K562 (cell line): ENCODE measurements around the gene GH2. TPM values are rescaled to one million over a fixed set of nuclear protein-coding genes. Genes with fewer than 3 reads are reported as not detected.
A peak's percentile ranks its signal among the peaks of the same experiment; 100 is the strongest.

Experiments
- ATAC-seq: fragments of 200-7000 bp; cut with Tn5 transposase; 3 replicates; pipeline ENCODE4 v1.9.1; 2020; ENCODE audit warnings: moderate library complexity
- BruUV-seq: library from RNA; stranded (reverse); fragments of 400-500 nt; replicated peaks from 2 replicates; lab custom pipeline; 2021; lab: Mats Ljungman, UMichigan
- CTCF ChIA-PET: fragments of 300-600 bp; formaldehyde crosslinking; extraction: SDS; loops from one replicate; lab custom pipeline; 2021; ENCODE audit warnings: low intra/inter-chr PET ratio; lab: Yijun Ruan, JAX
- POLR2A ChIA-PET: fragments of 300-600, 350-650 bp; sonication (Branson Sonifier 250); formaldehyde crosslinking; extraction: SDS; loops from one replicate; lab custom pipeline; 2021; ENCODE audit warnings: antibody characterized with exemption, inconsistent platforms; lab: Yijun Ruan, JAX
- DNase-seq, 4 experiments: peaks; one replicate each; pipeline versions ENCODE4 v3.0.0 to v3.0.0-alpha.2; 2011 to 2018; ENCODE audit warnings: low spot score in 3 of 4, mixed read lengths in 3 of 4; ENCODE audit errors: extremely low read depth in 1 of 4
- FAIRE-seq: peaks from 2 replicates; lab custom pipeline; 2011; peaks lifted over from hg19 to GRCh38; lab: Jason Lieb, UNC
- H2AFZ ChIP-seq: 2 replicates; pipeline ENCODE4 v1.6.0; 2011; ENCODE audit warnings: low read depth, low read length, control low read depth, inconsistent platforms
- H3K27ac ChIP-seq: fragments of 200-600 bp; 3 replicates; pipeline ENCODE4 v1.8.0; 2011; ENCODE audit warnings: low read depth, mild to moderate bottlenecking, control low read depth, inconsistent platforms, low read length, moderate library complexity, mixed read lengths; ENCODE audit errors: extremely low read depth
- H3K27me3 ChIP-seq, 2 experiments: fragments of 300-600 bp in 1 of 2; 2 replicates in 1 of 2; 3 replicates in 1 of 2; pipeline versions ENCODE4 v1.6.0 to v1.8.0; 2011; ENCODE audit warnings: inconsistent platforms in 2 of 2, low read length in 2 of 2, mild to moderate bottlenecking in 1 of 2, mixed read lengths in 1 of 2, moderate library complexity in 1 of 2; ENCODE audit not compliant: control insufficient read depth in 2 of 2, insufficient read depth in 2 of 2
- H3K36me3 ChIP-seq: fragments of 300-600 bp; 3 replicates; pipeline ENCODE4 v1.8.0; 2011; ENCODE audit warnings: mild to moderate bottlenecking, low read length, inconsistent platforms; ENCODE audit not compliant: control insufficient read depth, insufficient read depth
- H3K4me1 ChIP-seq, 2 experiments: fragments of 200-600 bp in 1 of 2; replicated peaks in 1 of 2; 2 replicates in 1 of 2; 3 replicates in 1 of 2; pipeline versions ENCODE4 v1.5.1 to v1.8.0; 2011; ENCODE audit warnings: inconsistent platforms in 2 of 2, low read length in 2 of 2, mild to moderate bottlenecking in 1 of 2, mixed read lengths in 1 of 2, moderate library complexity in 1 of 2; ENCODE audit not compliant: control insufficient read depth in 2 of 2, insufficient read depth in 2 of 2
- H3K4me2 ChIP-seq: 2 replicates; pipeline ENCODE4 v1.6.1; 2011; ENCODE audit warnings: low read length, control low read depth, inconsistent platforms, mixed read lengths; ENCODE audit not compliant: insufficient read depth
- H3K4me3 ChIP-seq: fragments of 200-600 bp; sonication (generic), shearing (Covaris generic); 2 replicates; pipeline ENCODE4 v1.5.1; 2016; ENCODE audit warnings: control low read depth, inconsistent platforms
- H3K79me2 ChIP-seq: fragments of 200-600 bp; 3 replicates; pipeline ENCODE4 v1.8.0; 2011; ENCODE audit warnings: low read length, inconsistent platforms; ENCODE audit not compliant: control insufficient read depth, insufficient read depth
- H3K9ac ChIP-seq, 2 experiments: 2 replicates each; pipeline versions ENCODE4 v1.6.0 to v1.6.1; 2011; ENCODE audit warnings: low read depth in 2 of 2, low read length in 2 of 2, control low read depth in 1 of 2, inconsistent platforms in 1 of 2, mild to moderate bottlenecking in 1 of 2, mixed read lengths in 1 of 2; ENCODE audit not compliant: insufficient read depth in 1 of 2
- H3K9me1 ChIP-seq: one replicate; pipeline ENCODE4 v1.6.0; 2011; ENCODE audit warnings: inconsistent platforms, mild to moderate bottlenecking, low read length, moderate library complexity; ENCODE audit not compliant: control insufficient read depth, insufficient read depth
- H3K9me3 ChIP-seq: replicated peaks from 2 replicates; pipeline ENCODE4 v1.5.1; 2011; ENCODE audit warnings: low read depth, low read length, inconsistent platforms; ENCODE audit not compliant: control insufficient read depth, insufficient read depth
- H4K20me1 ChIP-seq: replicated peaks from 2 replicates; pipeline ENCODE4 v1.6.1; 2011; ENCODE audit warnings: low read length, inconsistent platforms, mixed read lengths; ENCODE audit not compliant: control insufficient read depth, insufficient read depth
- MAFK ChIP-seq: IDR thresholded peaks from 2 replicates; pipeline ENCODE4 v1.6.1; 2011; ENCODE audit warnings: low read length, improper control_type of control experiment
- MECOM ChIP-seq: fragments of 250-450 bp; sonication (Bioruptor Pico); IDR thresholded peaks from 2 replicates; pipeline ENCODE4 v1.8.0; 2022; ENCODE audit warnings: inconsistent platforms
- POLR2A ChIP-seq: fragments of 450-650 bp; conservative IDR thresholded peaks from 2 replicates; pipeline ENCODE4 v1.6.1; 2016
- RBFOX2 ChIP-seq: fragments of 200-400 bp; formaldehyde crosslinking; IDR thresholded peaks from 2 replicates; pipeline ENCODE4 v1.6.1; 2017; ENCODE audit warnings: low read depth, mild to moderate bottlenecking, low read length, moderate library complexity
- RBM39 ChIP-seq: fragments of 200-400 bp; formaldehyde crosslinking; optimal IDR thresholded peaks from 2 replicates; pipeline ENCODE3; 2018; ENCODE audit warnings: low read depth, low read length
- SUPT5H ChIP-seq: fragments of 450-650 bp; IDR thresholded peaks from 2 replicates; pipeline ENCODE4 v1.6.1; 2016
- U2AF1 ChIP-seq: fragments of 200-400 bp; formaldehyde crosslinking; optimal IDR thresholded peaks from 2 replicates; pipeline ENCODE3; 2017; ENCODE audit warnings: mild to moderate bottlenecking, low read depth, low read length, moderate library complexity
- ZNF24 ChIP-seq: fragments of 450-650 bp; IDR thresholded peaks from 2 replicates; pipeline ENCODE4 v1.6.1; 2016
- WGBS: fragments of 100-300 bp; shearing (Covaris generic); methylation state at CpG from one replicate; pipeline ENCODE4 v1.1.6; 2016; ENCODE audit warnings: low coverage, mixed read lengths; ENCODE audit not compliant: insufficient coverage; ENCODE audit errors: missing lambda C conversion rate; 5-methylcytosine and 5-hydroxymethylcytosine counted together
- in situ Hi-C: fragments of 300-500 bp; cut with MboI; formaldehyde crosslinking; loops from 4 replicates; pipeline ENCODE4 v1.15.0; 2018; ENCODE audit warnings: inconsistent platforms, mixed read lengths
- intact Hi-C: fragments of 100-400 bp; cut with micrococcal nuclease; formaldehyde crosslinking; loops from 2 replicates; pipeline ENCODE4 v1.14.2; 2022
- polyA plus RNA-seq, 8 experiments: library from polyadenylated mRNA; depleted of rRNA in 4 of 8; stranded (reverse) in 5 of 8; unstranded in 3 of 8; fragments of >200 nt; fragmentation: Nextera tagmentation in 2 of 8; fragmentation: Illumina TruSeq in 1 of 8; extraction: Ambion mirVana in 2 of 8; extraction: Trizol in 1 of 8; gene quantifications; 2 replicates each; pipeline versions ENCODE4 v1.2.1 to v1.2.3, GENCODE V29; 2011 to 2014; ENCODE audit warnings: inconsistent platforms in 1 of 8, missing spikeins in 1 of 8
- total RNA-seq, 7 experiments: library from RNA; depleted of rRNA in 6 of 7; stranded (reverse); fragments of >200 nt in 6 of 7; fragmentation: Illumina TruSeq in 2 of 7; extraction: Trizol in 2 of 7; gene quantifications; 2 replicates each; pipeline versions ENCODE4 v1.2.1 to v1.2.3, GENCODE V29; 2011 to 2021; ENCODE audit warnings: low replicate concordance in 1 of 7

Gene GH2
- total and polyA plus RNA-seq, 9 of the 15 experiments (the other 6 are each of a cell fraction or from before 2014, with no cell fraction given): not detected

DNA sequence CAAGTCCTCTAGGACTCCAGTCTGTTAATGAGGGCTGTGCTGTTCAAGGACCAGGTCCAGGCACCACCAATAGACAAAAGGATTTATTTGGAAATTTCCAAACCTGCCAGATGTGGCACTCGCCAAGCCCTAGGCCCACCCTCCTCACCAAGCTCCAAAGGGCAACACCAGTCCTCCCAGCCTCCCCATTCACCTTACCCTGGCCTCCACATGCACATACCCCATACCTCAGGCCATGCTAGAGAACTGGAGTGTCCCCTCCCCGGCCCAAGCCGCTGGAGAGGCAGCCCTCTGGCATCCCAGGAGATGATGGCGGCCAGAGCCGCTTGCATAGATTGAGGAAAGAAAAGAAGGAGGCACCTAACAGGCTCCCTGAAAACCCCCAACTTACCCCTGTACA is 49.7 kb downstream of the GH2 start:
- Histone ChIP-seq H3K27ac (no peak overlapping the region), H3K4me2 (no peak overlapping the region), H3K79me2 (peaks cover 33% of the 10 kb centered on the region), H3K4me3 (no peak overlapping the region), H3K27me3 (no peaks in the 10 kb centered on the region), H3K4me1 (peaks cover 9 to 11% of the 10 kb centered on the region in 2 experiments; a peak in 3 of 5 replicates), H3K9me1 (no peaks in the 10 kb centered on the region), H4K20me1 (no peaks in the 10 kb centered on the region), H3K9ac (no peak overlapping the region; a peak in 1 of 4 replicates), H3K36me3 (peaks cover 89% of the 10 kb centered on the region), H3K9me3 (no peaks in the 10 kb centered on the region), H2AFZ (no peak overlapping the region)
- DNase-seq (no peak), ATAC-seq (no peak), FAIRE-seq (no peak)
- intact Hi-C loops: loop anchor here (10.0 kb wide), 1 partner anchor 137 kb away; no protein-coding TSS in a partner anchor
- POLR2A ChIA-PET: interaction anchor here (0.7 to 4.6 kb wide), 6 partner anchors 8 to 62 kb away, joined by 3 to 66 read pairs (median 4); partner anchors contain the start of genes CCDC47 and SMARCD2
- in situ Hi-C loops: loop anchor here (25.0 kb wide), 1 partner anchor 395 kb away; the partner anchor contains the start of gene CYB561
- BruUV-seq: no TSS peak
- WGBS: 92% methylated on average over 5 of the region's 5 CpGs
- TF ChIP-seq RBFOX2: 0 out of 2 replicates have a peak, but pooled peaks have one; percentile 21
- no peak for TF ChIP-seq MECOM (CRISPR knock-in tag)
- peak; percentile 38; the same call in 1 of the 2 replicates for TF ChIP-seq SUPT5H
- no peak for TF ChIP-seq U2AF1
- TF ChIP-seq ZNF24: no peak
- no peak for TF ChIP-seq MAFK
- TF ChIP-seq RBM39: no peak
- 0 out of 2 replicates have a peak, but pooled peaks have one; percentile 17 for TF ChIP-seq POLR2A
- CTCF ChIA-PET: no interaction called here
